GM12891 (cell line): Measurements from ENCODE around the gene ARL8B.

Source experiments
- POLR2A ChIP-seq: IDR thresholded peaks from 2 replicates; pipeline ENCODE4 v1.6.1; 2011; ENCODE audit warnings: low read depth, low read length, control low read depth
- POLR2AphosphoS5 ChIP-seq: IDR thresholded peaks from 2 replicates; pipeline ENCODE4 v1.6.1; 2011; ENCODE audit warnings: low read depth, low read length, control low read depth
- TAF1 ChIP-seq: IDR thresholded peaks from 2 replicates; pipeline ENCODE4 v1.6.1; 2011; ENCODE audit warnings: low read depth, low read length, control low read depth

DNA sequence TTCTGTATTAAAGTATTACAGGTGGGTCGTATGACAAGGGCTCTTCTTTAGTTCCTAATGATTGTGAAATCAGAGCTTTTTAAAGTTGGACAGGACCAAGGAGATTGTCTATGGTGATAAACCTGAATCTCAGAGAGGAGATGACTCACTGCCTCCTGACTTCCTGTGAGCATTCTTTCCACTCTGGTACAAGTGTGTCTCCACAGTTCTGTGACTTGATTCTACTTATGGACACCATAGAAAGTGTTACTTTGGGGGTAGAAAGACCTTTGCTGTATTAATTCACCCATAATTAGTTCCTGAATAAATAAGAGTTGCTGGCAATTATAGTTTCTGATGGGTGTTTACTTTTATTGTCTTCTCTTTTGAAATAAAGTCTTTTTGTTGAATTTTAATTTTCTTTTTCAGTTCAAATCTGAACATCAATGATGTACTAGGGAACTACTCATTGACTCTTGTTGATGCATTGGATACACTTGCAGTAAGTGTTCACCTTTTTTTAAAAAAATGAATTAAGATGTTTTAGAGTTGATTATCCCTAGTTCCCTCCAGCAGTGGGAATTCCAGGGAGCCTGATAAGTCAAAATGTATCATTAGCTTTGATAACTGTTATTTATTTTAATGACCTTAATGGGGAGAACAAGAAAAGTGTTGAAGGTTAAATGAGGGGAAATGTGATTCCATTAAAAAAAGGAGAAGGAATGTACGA lies 72.9 kb downstream of the ARL8B start:
- TF ChIP-seq POLR2A (no peak; the same call in 1 of the 2 replicates), TAF1 (no peak), POLR2AphosphoS5 (no peak)
